DND-41 (cell line): ENCODE results near the gene HMOX1.

Source experiments
- ATAC-seq: fragments of 200-7000 bp; cut with Tn5 transposase; 3 replicates; pipeline ENCODE4 v1.9.1; 2021; ENCODE audit warnings: low read depth; ENCODE audit not compliant: insufficient read depth
- DNase-seq: peaks from one replicate; pipeline ENCODE4 v3.0.0-alpha.2; 2020
- H2AFZ ChIP-seq: 2 replicates; pipeline ENCODE4 v1.6.0; 2012; ENCODE audit warnings: low read depth, low read length
- H3K27ac ChIP-seq: 2 replicates; pipeline ENCODE4 v1.5.1; 2012; ENCODE audit warnings: low read length, inconsistent platforms
- H3K27me3 ChIP-seq: fragments of 200-600 bp; sonication (generic); 2 replicates; pipeline ENCODE4 v1.6.0; 2012; ENCODE audit warnings: low read length, mild to moderate bottlenecking, inconsistent platforms; ENCODE audit not compliant: insufficient read depth, poor library complexity
- H3K36me3 ChIP-seq: 2 replicates; pipeline ENCODE4 v1.5.1; 2012; ENCODE audit warnings: low read length, inconsistent platforms; ENCODE audit not compliant: insufficient read depth
- H3K4me1 ChIP-seq: 2 replicates; pipeline ENCODE4 v1.5.1; 2012; ENCODE audit warnings: mild to moderate bottlenecking, low read length; ENCODE audit not compliant: insufficient read depth
- H3K4me2 ChIP-seq: 2 replicates; pipeline ENCODE4 v1.6.0; 2012; ENCODE audit warnings: mild to moderate bottlenecking, moderate library complexity, low read length, inconsistent platforms; ENCODE audit not compliant: insufficient read depth
- H3K4me3 ChIP-seq, 2 experiments: fragments of 200-600 bp in 1 of 2; shearing (Covaris generic) in 1 of 2; 2 replicates each; pipeline ENCODE4 v1.5.1; 2012 to 2016; ENCODE audit warnings: inconsistent platforms in 2 of 2, low read length in 2 of 2, mild to moderate bottlenecking in 2 of 2, low read depth in 1 of 2, moderate library complexity in 1 of 2
- H3K79me2 ChIP-seq: 2 replicates; pipeline ENCODE4 v1.6.0; 2012; ENCODE audit warnings: low read length, inconsistent platforms; ENCODE audit not compliant: insufficient read depth
- H3K9ac ChIP-seq: 2 replicates; pipeline ENCODE4 v1.6.0; 2012; ENCODE audit warnings: low read depth, mild to moderate bottlenecking, inconsistent platforms, low read length, moderate library complexity
- H3K9me3 ChIP-seq: 2 replicates; pipeline ENCODE4 v1.5.1; 2012; ENCODE audit warnings: low read length, moderate library complexity, mild to moderate bottlenecking, inconsistent platforms; ENCODE audit not compliant: insufficient read depth, severe bottlenecking
- H4K20me1 ChIP-seq: 2 replicates; pipeline ENCODE4 v1.6.0; 2012; ENCODE audit warnings: low read length; ENCODE audit not compliant: insufficient read depth
- EZH2 ChIP-seq: IDR thresholded peaks from 3 replicates; pipeline ENCODE4 v1.6.1; 2012; ENCODE audit warnings: borderline replicate concordance, low read depth, mild to moderate bottlenecking, moderate library complexity, low read length, inconsistent platforms; ENCODE audit not compliant: severe bottlenecking
- TF ChIP-seq, protein P1 (sequence below): IDR thresholded peaks from 2 replicates; pipeline ENCODE4 v1.5.1; 2012; ENCODE audit warnings: borderline replicate concordance, low read length, moderate library complexity, mild to moderate bottlenecking; ENCODE audit not compliant: poor library complexity, severe bottlenecking; ENCODE audit errors: extremely low read depth

The HMOX1 gene

DNA sequence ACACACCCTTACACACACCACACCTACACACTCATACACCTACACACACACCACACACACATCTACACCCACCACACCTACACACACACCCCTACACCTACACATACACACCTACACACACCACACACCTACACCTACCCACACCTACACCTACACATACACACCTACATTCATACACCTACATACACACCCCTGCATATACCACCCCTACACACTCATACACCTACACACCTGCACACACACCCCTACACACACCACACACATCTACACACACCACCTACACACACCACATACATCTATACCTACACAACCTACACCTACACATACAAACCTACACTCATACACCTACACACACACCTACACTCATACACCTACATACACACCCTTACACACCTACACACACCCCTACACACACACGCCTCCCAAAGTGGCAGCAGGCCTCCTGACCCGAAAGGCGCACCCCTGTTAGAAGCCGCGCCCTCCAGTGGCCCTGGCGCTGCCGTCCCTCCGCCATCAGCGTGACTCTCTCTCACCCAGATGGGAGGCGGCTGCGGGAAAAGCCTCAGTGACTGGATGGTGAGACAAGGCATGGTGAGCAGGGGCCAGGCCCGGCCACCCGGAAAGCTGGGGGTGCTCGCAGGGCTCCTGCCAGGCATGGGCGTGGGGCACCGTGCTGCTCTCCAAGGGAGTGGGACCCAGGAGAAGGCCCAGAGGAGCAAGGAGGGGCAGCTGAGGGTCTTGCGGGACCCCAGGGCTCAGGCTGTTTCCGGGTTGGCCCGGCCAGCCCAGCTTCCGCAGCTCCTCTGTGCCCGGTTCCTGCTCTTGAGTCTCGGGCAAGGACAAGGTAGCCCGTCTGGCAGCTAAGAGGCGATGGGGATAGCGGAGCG lies 37.0 kb upstream of the HMOX1 start:
- Histone ChIP-seq H3K4me3 (no peak overlapping the region), H3K9me3 (no peaks in the 10 kb centered on the region), H3K9ac (no peak overlapping the region), H3K27me3 (no peaks in the 10 kb centered on the region), H3K4me2 (no peak overlapping the region), H3K36me3 (peaks cover 26% of the 10 kb centered on the region), H3K79me2 (no peaks in the 10 kb centered on the region), H2AFZ (no peak overlapping the region), H3K27ac (no peak overlapping the region), H3K4me1 (no peaks in the 10 kb centered on the region), H4K20me1 (peaks cover 3% of the 10 kb centered on the region; the same call in 1 of the 2 replicates)
- no peak for ATAC-seq
- no peak for TF ChIP-seq EZH2
- TF ChIP-seq, protein P1, sequence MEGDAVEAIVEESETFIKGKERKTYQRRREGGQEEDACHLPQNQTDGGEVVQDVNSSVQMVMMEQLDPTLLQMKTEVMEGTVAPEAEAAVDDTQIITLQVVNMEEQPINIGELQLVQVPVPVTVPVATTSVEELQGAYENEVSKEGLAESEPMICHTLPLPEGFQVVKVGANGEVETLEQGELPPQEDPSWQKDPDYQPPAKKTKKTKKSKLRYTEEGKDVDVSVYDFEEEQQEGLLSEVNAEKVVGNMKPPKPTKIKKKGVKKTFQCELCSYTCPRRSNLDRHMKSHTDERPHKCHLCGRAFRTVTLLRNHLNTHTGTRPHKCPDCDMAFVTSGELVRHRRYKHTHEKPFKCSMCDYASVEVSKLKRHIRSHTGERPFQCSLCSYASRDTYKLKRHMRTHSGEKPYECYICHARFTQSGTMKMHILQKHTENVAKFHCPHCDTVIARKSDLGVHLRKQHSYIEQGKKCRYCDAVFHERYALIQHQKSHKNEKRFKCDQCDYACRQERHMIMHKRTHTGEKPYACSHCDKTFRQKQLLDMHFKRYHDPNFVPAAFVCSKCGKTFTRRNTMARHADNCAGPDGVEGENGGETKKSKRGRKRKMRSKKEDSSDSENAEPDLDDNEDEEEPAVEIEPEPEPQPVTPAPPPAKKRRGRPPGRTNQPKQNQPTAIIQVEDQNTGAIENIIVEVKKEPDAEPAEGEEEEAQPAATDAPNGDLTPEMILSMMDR = no peak
- DNase-seq = no peak

DNA sequence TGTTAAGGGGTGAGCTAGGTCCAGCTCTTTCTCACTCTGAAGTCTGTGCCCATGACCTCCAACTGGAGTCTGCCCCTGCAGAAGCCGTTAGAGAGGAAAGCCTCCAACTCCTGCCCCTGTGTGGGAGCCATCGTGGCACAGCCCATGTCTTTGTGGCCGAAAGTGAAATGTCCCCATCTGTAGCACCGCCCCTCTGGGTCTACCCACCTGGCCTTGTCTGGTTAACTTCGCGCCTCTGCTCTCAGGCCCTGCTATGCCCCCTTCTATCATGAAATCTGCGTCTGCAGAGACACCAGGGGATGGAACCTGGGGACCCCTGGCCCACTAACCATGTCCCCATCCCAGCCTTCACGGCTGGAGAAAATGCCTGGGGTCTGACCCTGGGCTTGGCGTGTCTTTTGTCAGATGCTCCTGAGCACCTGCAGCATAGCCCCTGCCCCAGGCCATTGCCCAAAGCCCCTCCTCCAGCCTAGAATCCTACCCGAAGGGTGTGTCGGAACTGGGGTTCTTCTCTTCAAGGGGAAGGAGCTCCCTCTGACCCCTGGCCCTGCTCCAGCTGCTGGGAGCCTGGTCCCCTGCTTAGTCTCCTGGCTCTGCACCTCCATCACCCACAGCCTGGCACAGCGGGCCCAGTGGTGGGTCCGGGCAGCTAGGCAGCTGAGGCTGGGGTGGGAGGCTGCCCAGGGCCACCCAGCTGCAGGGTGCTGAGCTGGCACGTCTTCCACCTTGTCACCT lies 35.8 kb upstream of the HMOX1 start:
- no peak for DNase-seq
- H3K36me3 ChIP-seq = peaks cover 22% of the 10 kb centered on the region
- no peaks in the 10 kb centered on the region; the same call in 1 of the 2 replicates for H3K4me1 ChIP-seq
- no peak overlapping the region for H3K4me3 ChIP-seq
- H3K27me3 ChIP-seq = no peaks in the 10 kb centered on the region
- H3K79me2 ChIP-seq = no peaks in the 10 kb centered on the region
- H4K20me1 ChIP-seq = peaks cover 3% of the 10 kb centered on the region; the same call in 1 of the 2 replicates
- no peak for TF ChIP-seq EZH2
- TF ChIP-seq, protein P1 = no peak
- H3K9me3 ChIP-seq = no peaks in the 10 kb centered on the region
- no peak for ATAC-seq
- H3K4me2 ChIP-seq = no peak overlapping the region
- H3K27ac ChIP-seq = no peak overlapping the region
- H2AFZ ChIP-seq = no peak overlapping the region
- no peak overlapping the region for H3K9ac ChIP-seq

DNA sequence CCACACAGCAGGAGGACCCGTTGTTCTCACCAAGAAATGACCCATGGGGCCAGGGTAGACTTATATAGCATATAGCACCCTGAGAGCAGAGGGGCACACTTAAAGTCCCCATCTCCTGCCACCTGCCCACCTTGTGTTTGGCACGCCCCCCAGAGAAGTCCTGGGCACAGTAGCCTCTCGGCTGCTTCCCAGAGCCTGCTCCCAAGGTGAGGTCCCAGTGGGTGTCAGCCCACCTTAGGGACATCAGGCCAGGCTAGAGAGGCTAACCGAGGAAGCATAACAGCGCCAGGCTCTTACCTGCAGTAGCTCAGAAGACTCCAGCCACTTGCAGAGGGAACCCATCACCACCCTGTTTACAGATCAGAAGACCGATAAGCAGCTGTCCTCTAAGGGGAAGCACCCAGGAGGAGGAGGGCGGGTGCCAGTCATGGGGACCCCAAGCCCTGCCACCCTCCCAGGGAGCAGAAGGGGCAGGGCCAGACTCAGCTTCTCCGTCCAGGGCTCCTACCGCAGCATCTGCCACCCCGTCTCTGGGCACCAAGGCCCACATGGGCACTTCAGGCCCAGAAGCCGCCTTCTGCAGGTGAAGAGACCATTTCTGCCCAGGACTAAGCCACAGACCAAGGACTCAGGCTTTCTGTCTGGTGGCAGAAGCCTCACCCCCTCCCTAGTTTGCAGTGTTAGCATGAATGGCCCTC lies 34.9 kb upstream of the HMOX1 start:
- TF ChIP-seq, protein P1 = no peak
- TF ChIP-seq EZH2 = no peak
- no peaks in the 10 kb centered on the region for H3K9me3 ChIP-seq
- H3K4me3 ChIP-seq = no peak overlapping the region
- H3K79me2 ChIP-seq = no peaks in the 10 kb centered on the region
- no peak overlapping the region for H3K4me2 ChIP-seq
- no peak overlapping the region for H2AFZ ChIP-seq
- H3K27me3 ChIP-seq = no peaks in the 10 kb centered on the region
- H4K20me1 ChIP-seq = peaks cover 3% of the 10 kb centered on the region; the same call in 1 of the 2 replicates
- DNase-seq = no peak
- H3K9ac ChIP-seq = no peak overlapping the region
- ATAC-seq = no peak
- H3K4me1 ChIP-seq = peaks cover 6% of the 10 kb centered on the region
- no peak overlapping the region for H3K27ac ChIP-seq
- peaks cover 16% of the 10 kb centered on the region for H3K36me3 ChIP-seq
